ENCODE data around the gene CEACAM1.

DNA sequence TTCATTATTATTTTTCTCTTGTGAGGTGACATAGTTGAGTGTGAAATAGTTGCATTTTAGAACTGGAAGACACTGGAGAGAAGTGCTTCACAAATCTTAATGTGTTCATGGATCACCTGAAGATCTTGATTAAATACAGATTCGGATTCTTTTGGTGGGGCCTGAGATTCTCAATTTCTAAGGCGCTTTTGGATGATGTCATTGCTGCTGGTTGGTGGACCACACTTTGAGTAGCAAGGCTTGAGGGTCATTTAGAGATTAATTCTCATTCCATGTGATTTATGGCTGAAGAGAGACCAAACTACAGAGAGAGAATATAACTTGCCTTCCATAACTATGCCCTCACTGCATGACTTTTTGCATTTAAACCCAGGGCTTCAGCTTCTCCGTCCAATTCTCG is 39.3 kb upstream of the CEACAM1 start:
- TF ChIP-seq, protein P1, sequence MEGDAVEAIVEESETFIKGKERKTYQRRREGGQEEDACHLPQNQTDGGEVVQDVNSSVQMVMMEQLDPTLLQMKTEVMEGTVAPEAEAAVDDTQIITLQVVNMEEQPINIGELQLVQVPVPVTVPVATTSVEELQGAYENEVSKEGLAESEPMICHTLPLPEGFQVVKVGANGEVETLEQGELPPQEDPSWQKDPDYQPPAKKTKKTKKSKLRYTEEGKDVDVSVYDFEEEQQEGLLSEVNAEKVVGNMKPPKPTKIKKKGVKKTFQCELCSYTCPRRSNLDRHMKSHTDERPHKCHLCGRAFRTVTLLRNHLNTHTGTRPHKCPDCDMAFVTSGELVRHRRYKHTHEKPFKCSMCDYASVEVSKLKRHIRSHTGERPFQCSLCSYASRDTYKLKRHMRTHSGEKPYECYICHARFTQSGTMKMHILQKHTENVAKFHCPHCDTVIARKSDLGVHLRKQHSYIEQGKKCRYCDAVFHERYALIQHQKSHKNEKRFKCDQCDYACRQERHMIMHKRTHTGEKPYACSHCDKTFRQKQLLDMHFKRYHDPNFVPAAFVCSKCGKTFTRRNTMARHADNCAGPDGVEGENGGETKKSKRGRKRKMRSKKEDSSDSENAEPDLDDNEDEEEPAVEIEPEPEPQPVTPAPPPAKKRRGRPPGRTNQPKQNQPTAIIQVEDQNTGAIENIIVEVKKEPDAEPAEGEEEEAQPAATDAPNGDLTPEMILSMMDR (IDR thresholded peaks at IDR 0.05) = no peak
- TF ChIP-seq POLR2A (IDR thresholded peaks at IDR 0.05) = no peak
